AG10803 (cell line): ENCODE results near the gene PI3.
"Not testable (repeated sequence)": the region's sequence is repeated elsewhere in the genome, so short reads cannot be mapped to it uniquely, and the experiment has no call there.

Source experiments
- DNase-seq: peaks from one replicate; pipeline ENCODE4 v3.0.0; 2010; ENCODE audit warnings: low read depth
- H3K4me3 ChIP-seq: 2 replicates; pipeline ENCODE4 v1.5.1; 2011; ENCODE audit warnings: mild to moderate bottlenecking, low read length, control low read depth
- TF ChIP-seq, protein P1 (sequence below): conservative IDR thresholded peaks from 2 replicates; pipeline ENCODE4 v1.5.1; 2011; ENCODE audit warnings: mild to moderate bottlenecking, low read length, control low read depth, inconsistent platforms

PI3 gene, protein sequence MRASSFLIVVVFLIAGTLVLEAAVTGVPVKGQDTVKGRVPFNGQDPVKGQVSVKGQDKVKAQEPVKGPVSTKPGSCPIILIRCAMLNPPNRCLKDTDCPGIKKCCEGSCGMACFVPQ

DNA sequence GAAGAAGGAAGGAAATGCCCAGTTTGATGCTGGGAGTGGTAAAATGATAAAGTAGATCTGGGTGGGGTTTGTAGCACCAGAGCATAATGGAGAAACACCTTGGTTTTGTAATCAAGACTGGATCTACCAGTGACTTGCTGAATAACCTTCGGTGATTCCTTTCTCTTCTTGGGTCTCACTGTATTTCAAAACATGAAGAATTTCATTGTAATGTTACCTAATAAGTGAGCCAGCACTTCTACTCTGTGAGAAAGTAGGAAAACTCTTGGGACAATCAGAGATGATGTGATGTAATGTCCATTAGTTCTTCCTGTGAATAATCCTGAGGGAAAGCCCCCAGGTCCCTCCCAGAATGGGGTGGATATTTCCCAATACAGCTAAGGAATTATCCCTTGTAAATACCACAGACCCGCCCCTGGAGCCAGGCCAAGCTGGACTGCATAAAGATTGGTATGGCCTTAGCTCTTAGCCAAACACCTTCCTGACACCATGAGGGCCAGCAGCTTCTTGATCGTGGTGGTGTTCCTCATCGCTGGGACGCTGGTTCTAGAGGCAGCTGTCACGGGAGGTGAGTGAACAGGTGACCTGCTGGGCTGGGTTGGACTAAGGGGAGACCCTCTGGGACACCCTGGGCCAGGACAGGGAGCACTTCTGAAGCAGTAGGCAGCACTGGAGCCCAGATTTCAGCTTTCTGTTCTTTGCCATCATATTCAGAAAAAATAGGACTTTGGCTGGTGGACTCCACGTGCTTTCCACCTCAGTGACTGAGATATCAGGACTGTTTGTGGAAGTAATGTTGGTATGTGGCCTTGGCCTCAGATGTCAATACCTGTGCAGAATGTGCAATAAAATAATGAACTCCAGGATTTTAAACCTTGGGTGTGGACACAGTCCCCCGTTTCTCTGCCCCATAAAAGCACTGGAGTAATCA lies at the start of gene PI3:
TSS of gene PI3 (plus strand) at position 469 of the 931 bp plus-strand sequence. CDS start at position 490, 21 bp downstream.
- no peak for DNase-seq
- TF ChIP-seq, protein P1, sequence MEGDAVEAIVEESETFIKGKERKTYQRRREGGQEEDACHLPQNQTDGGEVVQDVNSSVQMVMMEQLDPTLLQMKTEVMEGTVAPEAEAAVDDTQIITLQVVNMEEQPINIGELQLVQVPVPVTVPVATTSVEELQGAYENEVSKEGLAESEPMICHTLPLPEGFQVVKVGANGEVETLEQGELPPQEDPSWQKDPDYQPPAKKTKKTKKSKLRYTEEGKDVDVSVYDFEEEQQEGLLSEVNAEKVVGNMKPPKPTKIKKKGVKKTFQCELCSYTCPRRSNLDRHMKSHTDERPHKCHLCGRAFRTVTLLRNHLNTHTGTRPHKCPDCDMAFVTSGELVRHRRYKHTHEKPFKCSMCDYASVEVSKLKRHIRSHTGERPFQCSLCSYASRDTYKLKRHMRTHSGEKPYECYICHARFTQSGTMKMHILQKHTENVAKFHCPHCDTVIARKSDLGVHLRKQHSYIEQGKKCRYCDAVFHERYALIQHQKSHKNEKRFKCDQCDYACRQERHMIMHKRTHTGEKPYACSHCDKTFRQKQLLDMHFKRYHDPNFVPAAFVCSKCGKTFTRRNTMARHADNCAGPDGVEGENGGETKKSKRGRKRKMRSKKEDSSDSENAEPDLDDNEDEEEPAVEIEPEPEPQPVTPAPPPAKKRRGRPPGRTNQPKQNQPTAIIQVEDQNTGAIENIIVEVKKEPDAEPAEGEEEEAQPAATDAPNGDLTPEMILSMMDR, result no peak
- no peak within 1 kb of the TSS for H3K4me3 ChIP-seq

DNA sequence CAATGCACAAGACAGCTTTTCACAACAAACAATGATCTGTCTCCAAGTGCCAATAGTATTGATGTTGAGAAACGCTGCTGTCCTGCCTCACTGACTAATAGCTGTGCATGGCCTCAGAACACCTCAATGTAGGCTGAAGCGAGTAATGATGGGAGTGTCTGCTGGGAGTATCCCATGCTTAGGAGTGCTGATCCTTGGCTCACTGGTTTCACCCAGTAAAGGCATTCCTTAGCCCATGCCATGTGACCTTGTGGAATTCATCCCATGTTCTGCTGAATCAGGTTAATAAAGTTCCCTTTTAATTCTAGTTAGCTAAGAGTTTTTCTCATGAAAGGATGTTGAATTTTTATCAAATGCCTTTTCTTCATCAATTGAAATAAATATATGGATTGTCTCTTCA lies 46.6 kb upstream of the PI3 start:
- H3K4me3 ChIP-seq, result no peak overlapping the region
- no peak for DNase-seq
- TF ChIP-seq, protein P1, result no peak

DNA sequence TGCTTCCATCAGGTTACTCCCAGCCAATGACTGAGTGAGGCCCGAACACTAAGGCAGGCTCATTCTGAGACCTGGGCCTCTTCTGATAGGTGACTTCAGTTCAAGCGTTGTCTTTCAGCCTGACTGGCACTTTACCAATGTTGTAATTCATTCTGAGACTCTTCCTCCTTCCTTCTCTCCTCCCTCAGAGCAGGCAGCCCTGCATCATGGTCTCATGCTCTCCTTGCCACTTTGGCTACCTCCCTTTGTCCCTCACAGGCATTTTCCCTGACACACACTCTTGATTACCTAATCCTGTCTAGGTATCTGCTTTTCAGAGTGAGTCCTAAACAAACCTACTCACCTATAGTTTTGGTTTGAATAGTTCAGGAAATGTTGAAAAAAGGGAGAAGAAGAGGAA lies 37.8 kb upstream of the PI3 start:
- TF ChIP-seq, protein P1, result no peak
- no peak overlapping the region for H3K4me3 ChIP-seq
- DNase-seq, result no peak

DNA sequence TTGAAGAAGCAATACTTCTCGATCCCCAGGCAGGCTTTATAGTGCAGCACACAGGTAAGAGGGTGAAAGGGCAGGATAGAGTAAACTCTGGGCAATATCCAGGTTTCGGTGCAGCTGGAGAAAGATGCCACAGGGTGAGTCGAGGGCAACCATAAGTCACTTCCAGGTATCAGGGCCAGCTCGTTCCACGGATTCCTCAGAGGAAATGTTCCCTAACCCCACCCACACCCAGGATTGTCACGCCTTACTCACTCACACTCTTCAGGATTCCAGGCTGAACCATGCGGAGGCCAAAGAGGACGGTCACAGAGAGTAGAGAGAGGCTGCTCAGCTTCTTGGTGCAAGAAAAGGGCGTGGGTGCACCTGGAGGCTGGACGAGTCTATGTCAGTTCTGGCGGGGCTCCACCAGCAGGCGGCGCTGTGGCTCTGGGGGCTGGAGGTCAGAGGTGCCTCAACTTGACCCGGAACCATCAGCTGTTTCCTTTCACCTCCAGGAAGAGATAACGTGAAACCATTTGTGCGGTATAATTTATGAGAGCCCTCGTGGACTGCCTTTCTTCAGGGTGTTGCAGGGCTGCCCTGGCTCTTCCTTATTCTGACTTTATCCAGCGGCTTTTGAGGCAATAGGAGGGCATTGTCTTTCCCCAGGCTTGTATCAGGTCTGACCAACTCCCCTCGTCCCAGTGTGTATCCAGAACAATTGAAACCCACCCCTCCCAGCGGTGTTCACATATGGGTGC lies 36.0 kb upstream of the PI3 start:
- H3K4me3 ChIP-seq, result no peak overlapping the region
- DNase-seq, result no peak
- TF ChIP-seq, protein P1, result peak; percentile 55

DNA sequence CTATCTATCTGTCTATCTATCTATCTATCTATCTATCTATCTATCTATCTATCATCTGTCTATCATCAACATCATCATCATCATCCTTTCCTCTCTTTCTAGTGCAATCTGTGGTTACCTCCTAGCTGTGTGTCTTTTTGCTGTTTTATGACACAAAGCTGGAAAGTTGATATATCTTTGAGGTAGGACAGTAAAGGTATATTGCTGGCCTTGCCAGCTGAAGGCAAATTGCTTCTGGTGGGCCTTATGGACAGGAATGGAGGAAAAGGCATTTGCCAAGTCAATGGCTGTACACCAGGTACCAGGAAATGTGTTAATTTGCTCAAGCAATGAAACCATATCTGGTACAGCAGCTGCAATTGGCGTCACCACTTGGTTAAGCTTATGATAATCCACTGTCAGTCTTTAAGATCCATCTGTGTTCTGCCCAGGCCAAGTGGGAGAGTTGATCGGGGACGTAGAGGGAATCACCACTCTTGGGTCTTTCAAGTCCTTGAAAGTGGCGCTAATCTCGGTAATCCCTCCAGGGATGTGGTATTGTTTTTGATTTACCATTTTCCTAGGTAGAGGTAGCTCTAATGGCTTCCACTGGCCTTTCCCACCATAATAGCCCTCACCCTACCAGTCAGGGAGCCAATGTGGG lies 34.8 kb upstream of the PI3 start:
- not testable (repeated sequence) for H3K4me3 ChIP-seq, DNase-seq

DNA sequence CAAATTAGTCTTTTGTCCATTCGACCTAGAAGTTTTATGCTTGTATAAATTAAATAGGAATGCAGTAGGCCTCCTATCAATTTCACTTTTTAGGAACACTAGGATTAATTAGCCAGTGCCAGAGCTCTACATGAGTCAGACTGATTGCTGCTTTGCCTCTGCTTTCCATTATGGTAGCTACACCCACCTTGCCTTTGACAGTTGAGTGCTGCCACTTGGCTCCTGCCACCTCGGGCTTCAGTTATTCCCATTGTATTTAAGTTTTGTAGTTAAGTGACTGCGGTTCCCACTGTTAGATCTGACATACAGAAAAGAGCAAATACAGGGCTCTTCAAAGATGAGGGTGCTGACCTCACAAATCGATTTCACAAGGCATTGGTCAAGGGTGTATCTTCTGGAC lies 33.9 kb upstream of the PI3 start:
- no peak for DNase-seq
- H3K4me3 ChIP-seq, result no peak overlapping the region
- TF ChIP-seq, protein P1, result no peak

DNA sequence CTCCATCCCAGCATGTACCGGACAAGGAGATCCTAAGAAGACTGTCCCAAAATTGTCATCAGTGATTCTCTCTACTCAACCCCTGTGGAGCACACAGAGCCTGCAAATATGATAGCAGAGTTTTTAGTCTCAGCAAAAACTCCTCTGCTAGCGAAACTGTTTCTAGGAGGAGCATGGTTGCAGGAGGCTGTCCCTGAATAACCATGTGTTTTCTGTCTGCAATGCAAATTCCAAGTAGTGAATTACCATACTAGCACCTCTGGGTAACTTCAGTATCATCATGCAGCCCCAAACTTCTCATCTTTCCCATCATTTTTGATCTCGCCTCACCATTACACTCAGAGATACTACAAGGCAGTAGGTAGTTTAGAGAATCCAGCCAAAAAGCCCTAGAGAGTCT lies 25.6 kb upstream of the PI3 start:
- TF ChIP-seq, protein P1, result no peak
- DNase-seq, result no peak
- H3K4me3 ChIP-seq, result no peak overlapping the region
